Heart left ventricle (tissue), 16 donors: Measurements from ENCODE around the gene G6PC2. TPM values are rescaled to one million over a fixed set of nuclear protein-coding genes. Genes with fewer than 3 reads are reported as not detected.

Experiments
- ATAC-seq, 4 donors: fragments of 200-7000 bp; cut with Tn5 transposase; one replicate each; pipeline ENCODE4 v1.9.1; 2020 to 2022; ENCODE audit warnings: moderate library complexity in 4 of 4, mild to moderate bottlenecking in 3 of 4, moderate number of reproducible peaks in 1 of 4
- DNase-seq, 5 donors: peaks; one replicate each; pipeline ENCODE4 v3.0.0-alpha.2; 2020
- H3K27ac ChIP-seq, 12 donors: fragments of 200-600 bp; sonication (generic) in 4 of 12; one replicate each; pipeline versions ENCODE4 v1.5.0 to v1.8.0; 2016 to 2022; ENCODE audit warnings: mild to moderate bottlenecking in 2 of 12
- H3K27me3 ChIP-seq, 9 donors: fragments of 200-600 bp; sonication (generic) in 2 of 9; one replicate each; pipeline versions ENCODE4 v1.5.1 to v1.8.0; 2016 to 2022; ENCODE audit warnings: mild to moderate bottlenecking in 3 of 9
- H3K36me3 ChIP-seq, 9 donors: fragments of 200-600 bp; sonication (generic) in 2 of 9; one replicate each; pipeline versions ENCODE4 v1.5.0 to v1.8.0; 2018 to 2022; ENCODE audit warnings: mild to moderate bottlenecking in 2 of 9
- H3K4me1 ChIP-seq, 12 donors: fragments of 200-600 bp; sonication (generic) in 4 of 12; one replicate each; pipeline versions ENCODE4 v1.5.0 to v1.8.0; 2016 to 2022; ENCODE audit warnings: mild to moderate bottlenecking in 3 of 12
- H3K4me3 ChIP-seq, 12 donors: fragments of 200-600 bp; sonication (generic) in 4 of 12; one replicate each; pipeline versions ENCODE4 v1.5.0 to v1.8.0; 2017 to 2022; ENCODE audit warnings: mild to moderate bottlenecking in 9 of 12, moderate library complexity in 4 of 12
- H3K9me3 ChIP-seq, 12 donors: fragments of 200-600 bp; sonication (generic) in 4 of 12; one replicate each; pipeline versions ENCODE4 v1.5.0 to v1.8.0; 2016 to 2022; ENCODE audit warnings: mild to moderate bottlenecking in 1 of 12
- POLR2A ChIP-seq, 2 donors: fragments of 450-650 bp; IDR thresholded peaks; one replicate each; pipeline ENCODE4 v1.6.1; 2017; ENCODE audit warnings: antibody characterized with exemption in 2 of 2, mild to moderate bottlenecking in 2 of 2, moderate library complexity in 2 of 2
- WGBS, 4 donors: extraction: QIAGEN DNeasy Blood & Tissue Kit in 2 of 4; methylation state at CpG; one replicate each; pipeline versions ENCODE4 v1.1.5 to v1.1.7; 2013 to 2018; 5-methylcytosine and 5-hydroxymethylcytosine counted together
- intact Hi-C, 10 donors: fragments of 100-400 bp; cut with DNase I; formaldehyde crosslinking; loops; one replicate each; pipeline versions ENCODE4 v1.11.1 to v1.14.2; 2022
- polyA plus RNA-seq, 2 donors: library from polyadenylated mRNA; stranded (reverse); fragments of 200-250 nt; gene quantifications; one replicate each; pipeline ENCODE4 v1.2.3, GENCODE V29; 2013
- total RNA-seq, 9 donors: library from RNA; depleted of rRNA in 2 of 9; stranded (reverse); fragments of >200 nt in 2 of 9; fragmentation: NEBNext Ultra II Directional in 3 of 9; extraction: Animal tissue kit (Norgen Biotek cat#: 25700) in 3 of 9; gene quantifications; one replicate each; pipeline versions ENCODE4 v1.1.0 to v1.2.4, GENCODE V29; 2016 to 2023
- TF ChIP-seq, protein P1 (sequence below), 12 donors: fragments of 200-600 bp; sonication (generic) in 4 of 12; IDR thresholded peaks; one replicate each; pipeline versions ENCODE4 v1.5.0 to v1.8.0; 2018 to 2022; ENCODE audit warnings: antibody characterized with exemption in 12 of 12, mild to moderate bottlenecking in 5 of 12
- donor health status: ischemic (EF 13 %, LVEDD 7.1; RV severe dilation, severe dysfunction).
- donor health status: healthy with polysubstance abuse.
- donor health status: DM: no; HTN: yes; CAD: no.
- donor health status: DM: no; HTN: no; CAD: no.
- donor health status: ischemic (EF 25% LVEDD 6.9; RV normal size, moderate dysfunction).
- donor health status: ischemic (EF 25% LVEDD 5.7; RV mildly dilated, moderate dysfunction).
- donor health status: healthy.
- donor health status: DM: yes; HTN: yes; CAD: no.
- donor health status: ischemic (EF 35%, LVEDD 5.7; RV mildly dilated, moderate dysfunction).
- donor health status: nonischemic (EF 11% LVEDD 7.7; RV severe dilation, severe dysfunction).
- donor health status: DM: yes; HTN: yes; CAD: no.
- donor health status: PGD.
- donor health status: ischemic (EF 29% LVEDD 5.4; RV normal size, mild dysfunction).
- donor health status: nonischemic (EF 23%, LVEDD 6.1; RV moderate dilation, normal function).

G6PC2 gene
- total and polyA plus RNA-seq, 11 donors: 0.12 to 0.21 TPM; not detected in 9

DNA sequence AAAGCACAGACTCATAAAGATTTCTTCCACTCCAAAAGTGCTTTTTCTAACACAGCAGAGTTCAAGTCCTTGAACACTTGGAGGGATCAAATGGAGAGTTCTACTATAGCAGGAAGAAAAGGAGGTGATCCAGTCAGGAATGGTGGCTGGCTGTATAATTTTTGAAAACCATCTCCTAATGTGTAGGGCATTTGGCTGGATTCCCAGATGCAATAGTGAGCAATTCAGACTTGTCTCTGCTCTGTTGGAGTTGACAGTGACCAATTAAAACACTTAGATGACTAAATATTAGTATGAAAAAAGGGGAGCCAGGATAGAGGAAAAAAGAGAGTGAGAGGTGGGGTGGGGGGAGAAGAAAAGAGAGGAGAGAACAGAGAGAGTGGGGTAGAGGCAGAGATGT, 5.3 kb upstream of the G6PC2 start:
- no peak overlapping the region for H3K4me3 ChIP-seq
- H3K36me3 ChIP-seq: no peaks in the 10 kb centered on the region
- H3K4me1 ChIP-seq: peaks cover 0 to 2% (median 0%) of the 10 kb centered on the region in 12 donors
- DNase-seq (no peak), ATAC-seq (no peak)
- intact Hi-C loops: no loop called here
- H3K27ac ChIP-seq: no peak overlapping the region
- no peaks in the 10 kb centered on the region for H3K9me3 ChIP-seq
- no peak for TF ChIP-seq POLR2A (IDR thresholded peaks at IDR 0.05)
- TF ChIP-seq, protein P1, sequence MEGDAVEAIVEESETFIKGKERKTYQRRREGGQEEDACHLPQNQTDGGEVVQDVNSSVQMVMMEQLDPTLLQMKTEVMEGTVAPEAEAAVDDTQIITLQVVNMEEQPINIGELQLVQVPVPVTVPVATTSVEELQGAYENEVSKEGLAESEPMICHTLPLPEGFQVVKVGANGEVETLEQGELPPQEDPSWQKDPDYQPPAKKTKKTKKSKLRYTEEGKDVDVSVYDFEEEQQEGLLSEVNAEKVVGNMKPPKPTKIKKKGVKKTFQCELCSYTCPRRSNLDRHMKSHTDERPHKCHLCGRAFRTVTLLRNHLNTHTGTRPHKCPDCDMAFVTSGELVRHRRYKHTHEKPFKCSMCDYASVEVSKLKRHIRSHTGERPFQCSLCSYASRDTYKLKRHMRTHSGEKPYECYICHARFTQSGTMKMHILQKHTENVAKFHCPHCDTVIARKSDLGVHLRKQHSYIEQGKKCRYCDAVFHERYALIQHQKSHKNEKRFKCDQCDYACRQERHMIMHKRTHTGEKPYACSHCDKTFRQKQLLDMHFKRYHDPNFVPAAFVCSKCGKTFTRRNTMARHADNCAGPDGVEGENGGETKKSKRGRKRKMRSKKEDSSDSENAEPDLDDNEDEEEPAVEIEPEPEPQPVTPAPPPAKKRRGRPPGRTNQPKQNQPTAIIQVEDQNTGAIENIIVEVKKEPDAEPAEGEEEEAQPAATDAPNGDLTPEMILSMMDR (IDR thresholded peaks at IDR 0.05): no peak
- no peaks in the 10 kb centered on the region for H3K27me3 ChIP-seq

DNA sequence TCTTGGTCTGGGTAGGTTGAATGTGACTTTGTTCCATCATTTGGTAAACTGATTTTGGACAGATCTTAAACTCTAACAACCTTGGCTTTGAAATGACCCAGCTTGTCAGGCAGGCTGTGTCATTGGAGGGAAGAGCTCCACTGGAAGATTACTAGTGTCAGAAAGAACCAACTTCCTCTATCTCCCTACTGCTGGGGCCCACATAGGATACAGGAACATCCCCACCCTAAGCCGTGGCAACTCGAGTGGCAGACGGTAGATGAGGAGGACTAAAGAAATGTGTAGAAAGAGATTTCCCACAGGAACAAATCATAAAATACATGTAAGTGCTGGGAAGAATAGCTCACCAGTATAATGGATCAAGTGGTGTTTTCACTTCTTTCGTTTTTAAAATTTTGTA, 4.3 kb upstream of the G6PC2 start:
- Histone ChIP-seq H3K36me3 (no peaks in the 10 kb centered on the region), H3K27ac (no peak overlapping the region), H3K4me3 (no peak overlapping the region), H3K27me3 (peaks cover 0 to 2% (median 0%) of the 10 kb centered on the region in 9 donors), H3K9me3 (no peaks in the 10 kb centered on the region), H3K4me1 (no peaks in the 10 kb centered on the region)
- WGBS, 4 donors: 53 to 84% (median 63%) methylated on average over 4 of the region's 4 CpGs
- intact Hi-C loops: no loop called here
- DNase-seq (no peak), ATAC-seq (no peak)
- TF ChIP-seq, protein P1 (IDR thresholded peaks at IDR 0.05): no peak
- no peak for TF ChIP-seq POLR2A (IDR thresholded peaks at IDR 0.05)

DNA sequence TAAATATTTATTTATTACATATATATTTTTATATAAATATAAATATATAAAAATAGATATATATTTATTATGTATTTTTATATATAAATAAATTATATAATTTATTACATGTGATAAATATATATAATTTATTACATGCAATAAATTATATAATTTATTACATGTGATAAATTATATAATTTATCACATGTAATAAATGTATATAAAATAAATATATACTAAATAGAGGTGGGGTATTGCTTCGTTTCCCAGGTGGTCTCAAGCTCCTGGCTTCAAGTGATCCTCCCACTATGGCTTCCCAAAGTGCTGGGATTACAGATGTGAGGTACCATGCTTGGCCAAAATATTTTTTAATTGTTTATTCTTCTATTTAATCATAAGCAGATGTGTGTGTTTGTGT, 3.6 kb upstream of the G6PC2 start:
- H3K27ac ChIP-seq: no peak overlapping the region
- TF ChIP-seq, protein P1 (IDR thresholded peaks at IDR 0.05): no peak
- no peak for TF ChIP-seq POLR2A (IDR thresholded peaks at IDR 0.05)
- WGBS, 4 donors: 84 to 93% (median 90%) methylated on average over 1 of the region's 1 CpG
- ATAC-seq (no peak), DNase-seq (no peak)
- no peaks in the 10 kb centered on the region for H3K4me1 ChIP-seq
- no peaks in the 10 kb centered on the region for H3K36me3 ChIP-seq
- H3K9me3 ChIP-seq: no peaks in the 10 kb centered on the region
- H3K27me3 ChIP-seq: peaks cover 0 to 5% (median 0%) of the 10 kb centered on the region in 9 donors
- intact Hi-C loops: no loop called here
- no peak overlapping the region for H3K4me3 ChIP-seq

DNA sequence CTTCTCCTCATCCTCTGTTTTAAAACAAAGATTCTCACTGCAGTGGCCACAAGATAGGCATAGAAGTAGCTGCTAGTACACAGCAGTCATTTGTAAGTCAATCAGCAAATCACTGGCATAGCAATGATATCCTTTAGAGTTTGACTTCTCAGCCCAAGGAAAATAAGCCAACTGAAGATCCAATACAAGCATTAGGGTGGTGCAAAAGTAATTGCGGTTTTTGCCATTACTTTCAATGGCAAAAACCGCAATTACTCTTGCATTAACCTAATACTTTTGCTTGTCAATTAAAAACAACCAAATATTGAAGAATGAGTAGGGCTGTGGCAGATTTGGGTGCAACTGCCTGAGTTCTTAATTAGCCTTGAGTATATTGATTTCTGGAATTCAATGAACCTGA, 2.8 kb downstream of the G6PC2 start:
- Histone ChIP-seq H3K4me1 (no peaks in the 10 kb centered on the region), H3K36me3 (no peaks in the 10 kb centered on the region), H3K4me3 (no peak overlapping the region), H3K27me3 (peaks cover 0 to 5% (median 0%) of the 10 kb centered on the region in 9 donors), H3K27ac (no peak overlapping the region), H3K9me3 (no peaks in the 10 kb centered on the region)
- WGBS, 4 donors: 89 to 96% (median 91%) methylated on average over 2 of the region's 2 CpGs
- no peak for TF ChIP-seq POLR2A (IDR thresholded peaks at IDR 0.05)
- TF ChIP-seq, protein P1 (IDR thresholded peaks at IDR 0.05): no peak
- intact Hi-C loops: no loop called here
- ATAC-seq: no peak
- no peak for DNase-seq
